Stimulated activated naive B cell treated with anti-CD40 and anti-IgM and Interleukin-4, amounts not matched to agents 10 μg/mL and 1 μg/mL and 100 μg/mL, for 72 hours (primary cell): ENCODE measurements around the gene VIT.
A peak's percentile ranks its signal among the peaks of the same experiment; 100 is the strongest.

Experiments
- ATAC-seq, 2 donors: fragments of 150-1000 bp; cut with Tn5 transposase; replicated peaks; 2 replicates each; pipeline ENCODE4 v1.10.0; 2021; ENCODE audit warnings: moderate library complexity in 1 of 2
- DNase-seq: peaks from one replicate; pipeline ENCODE4 v3.0.0; 2021
- H3K27ac Mint-ChIP-seq: one replicate; pipeline ENCODE4 v1.8.0; 2022; ENCODE audit warnings: mild to moderate bottlenecking, mixed read lengths
- H3K27me3 Mint-ChIP-seq, 2 donors: one replicate each; pipeline ENCODE4 v1.8.0; 2022; ENCODE audit warnings: mixed read lengths in 2 of 2
- H3K36me3 Mint-ChIP-seq, 2 donors: one replicate each; pipeline ENCODE4 v1.8.0; 2022; ENCODE audit warnings: mixed read lengths in 2 of 2, mild to moderate bottlenecking in 1 of 2
- H3K4me1 Mint-ChIP-seq, 2 donors: one replicate each; pipeline ENCODE4 v1.8.0; 2022; ENCODE audit warnings: mixed read lengths in 2 of 2, mild to moderate bottlenecking in 1 of 2
- H3K4me3 Mint-ChIP-seq, 2 donors: one replicate each; pipeline ENCODE4 v1.8.0; 2022; ENCODE audit warnings: mild to moderate bottlenecking in 2 of 2, mixed read lengths in 2 of 2, moderate library complexity in 1 of 2
- H3K9me3 Mint-ChIP-seq, 2 donors: one replicate each; pipeline ENCODE4 v1.8.0; 2022; ENCODE audit warnings: mixed read lengths in 2 of 2, mild to moderate bottlenecking in 1 of 2

The VIT gene

GRCh38 chr2:36839976-36840617 is 143.6 kb downstream of the VIT start:
- Mint-ChIP-seq H3K4me3 (no peak overlapping the region), H3K27ac (no peak overlapping the region), H3K36me3 (peaks cover 0 to 12% of the 10 kb centered on the region in 2 donors), H3K9me3 (no peaks in the 10 kb centered on the region), H3K4me1 (no peaks in the 10 kb centered on the region), H3K27me3 (no peaks in the 10 kb centered on the region)
- ATAC-seq (no peak), DNase-seq (no peak)

GRCh38 chr2:36843838-36844237 is 147.3 kb downstream of the VIT start:
- no peaks in the 10 kb centered on the region for H3K27me3 Mint-ChIP-seq
- no peak overlapping the region for H3K27ac Mint-ChIP-seq
- no peak overlapping the region for H3K4me3 Mint-ChIP-seq
- ATAC-seq (no peak), DNase-seq (no peak)
- peaks cover 5 to 15% of the 10 kb centered on the region in 2 donors for H3K36me3 Mint-ChIP-seq
- no peaks in the 10 kb centered on the region for H3K4me1 Mint-ChIP-seq
- H3K9me3 Mint-ChIP-seq = no peaks in the 10 kb centered on the region

DNA sequence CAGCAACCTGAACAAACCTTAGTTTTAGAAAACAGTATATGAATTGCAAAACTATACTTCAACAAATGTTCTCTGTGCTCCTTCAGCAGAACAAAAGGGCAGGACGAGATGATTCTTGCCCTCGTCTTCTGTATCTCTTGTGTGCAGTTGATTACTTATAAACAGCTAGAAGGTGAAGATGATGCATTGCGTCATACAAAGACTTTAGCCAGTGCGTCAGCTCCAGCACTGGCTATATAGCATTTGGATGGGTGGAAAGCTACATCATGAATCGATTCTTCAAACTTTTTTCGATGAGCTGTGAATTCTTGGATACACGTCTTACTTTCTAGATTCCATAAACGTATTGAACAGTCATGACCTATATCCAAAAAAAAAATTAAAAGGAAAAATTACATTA is 152.8 kb downstream of the VIT start:
- Mint-ChIP-seq H3K27ac (no peak overlapping the region), H3K27me3 (no peaks in the 10 kb centered on the region), H3K9me3 (no peaks in the 10 kb centered on the region), H3K36me3 (peaks cover 17 to 28% of the 10 kb centered on the region in 2 donors), H3K4me3 (no peak overlapping the region), H3K4me1 (no peaks in the 10 kb centered on the region)
- DNase-seq (no peak), ATAC-seq (no peak)

DNA sequence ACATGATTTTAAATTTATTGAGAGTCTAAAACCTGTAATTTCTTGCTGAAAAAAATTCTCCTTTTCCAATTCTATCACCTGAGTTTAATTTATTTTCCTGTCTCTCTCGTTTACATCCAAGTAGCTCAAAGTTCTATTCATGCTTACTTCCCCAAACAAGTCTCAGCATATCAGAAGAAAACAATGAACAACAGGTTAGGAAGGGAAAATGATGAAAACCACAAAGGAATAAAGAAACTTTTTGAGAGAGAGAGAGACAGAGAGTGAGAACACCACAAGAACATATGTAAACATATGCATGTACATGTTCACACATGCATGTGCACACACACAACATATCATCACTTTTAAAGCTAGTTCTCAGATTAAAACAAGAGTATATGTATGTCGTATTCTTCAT is 157.7 kb downstream of the VIT start:
- H3K9me3 Mint-ChIP-seq = no peaks in the 10 kb centered on the region
- H3K27ac Mint-ChIP-seq = no peak overlapping the region
- DNase-seq (no peak), ATAC-seq (no peak)
- H3K36me3 Mint-ChIP-seq = peaks cover 30 to 52% of the 10 kb centered on the region in 2 donors
- H3K4me1 Mint-ChIP-seq = peaks cover 11 to 14% of the 10 kb centered on the region in 2 donors
- no peaks in the 10 kb centered on the region for H3K27me3 Mint-ChIP-seq
- H3K4me3 Mint-ChIP-seq = no peak overlapping the region

- H3K4me1 Mint-ChIP-seq = peaks cover 11 to 15% of the 10 kb centered on the region in 2 donors
- no peak overlapping the region for H3K27ac Mint-ChIP-seq
- peaks cover 31 to 51% of the 10 kb centered on the region in 2 donors for H3K36me3 Mint-ChIP-seq
- H3K9me3 Mint-ChIP-seq = no peaks in the 10 kb centered on the region
- H3K27me3 Mint-ChIP-seq = no peaks in the 10 kb centered on the region
- DNase-seq (no peak), ATAC-seq (no peak)
- no peak overlapping the region for H3K4me3 Mint-ChIP-seq
These were observed 158.9 kb downstream of the VIT start for GRCh38 chr2:36855429-36855828.

DNA sequence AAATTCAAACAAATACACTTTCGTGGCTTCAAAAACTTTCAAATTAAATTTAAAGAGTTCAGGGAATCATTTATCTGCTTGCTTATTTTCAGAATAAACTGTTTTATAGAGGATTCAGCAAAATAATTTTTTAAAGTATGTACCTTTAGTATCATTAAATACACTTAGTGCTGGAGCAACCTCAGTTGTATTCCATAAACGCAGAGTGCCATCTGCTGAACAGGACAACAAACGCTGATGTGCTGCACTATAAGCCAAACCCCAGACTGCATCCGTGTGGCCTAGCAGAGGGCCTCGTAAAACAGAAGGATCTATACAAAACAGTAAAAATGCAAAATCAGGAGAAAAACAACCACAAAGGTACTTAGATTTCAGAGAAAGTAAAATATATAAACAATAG is 161.2 kb downstream of the VIT start:
- DNase-seq (no peak), ATAC-seq (no peak)
- H3K4me3 Mint-ChIP-seq = no peak overlapping the region
- peaks cover 31 to 51% of the 10 kb centered on the region in 2 donors for H3K36me3 Mint-ChIP-seq
- H3K4me1 Mint-ChIP-seq = peaks cover 11 to 15% of the 10 kb centered on the region in 2 donors
- H3K27me3 Mint-ChIP-seq = no peaks in the 10 kb centered on the region
- H3K9me3 Mint-ChIP-seq = no peaks in the 10 kb centered on the region
- no peak overlapping the region for H3K27ac Mint-ChIP-seq

DNA sequence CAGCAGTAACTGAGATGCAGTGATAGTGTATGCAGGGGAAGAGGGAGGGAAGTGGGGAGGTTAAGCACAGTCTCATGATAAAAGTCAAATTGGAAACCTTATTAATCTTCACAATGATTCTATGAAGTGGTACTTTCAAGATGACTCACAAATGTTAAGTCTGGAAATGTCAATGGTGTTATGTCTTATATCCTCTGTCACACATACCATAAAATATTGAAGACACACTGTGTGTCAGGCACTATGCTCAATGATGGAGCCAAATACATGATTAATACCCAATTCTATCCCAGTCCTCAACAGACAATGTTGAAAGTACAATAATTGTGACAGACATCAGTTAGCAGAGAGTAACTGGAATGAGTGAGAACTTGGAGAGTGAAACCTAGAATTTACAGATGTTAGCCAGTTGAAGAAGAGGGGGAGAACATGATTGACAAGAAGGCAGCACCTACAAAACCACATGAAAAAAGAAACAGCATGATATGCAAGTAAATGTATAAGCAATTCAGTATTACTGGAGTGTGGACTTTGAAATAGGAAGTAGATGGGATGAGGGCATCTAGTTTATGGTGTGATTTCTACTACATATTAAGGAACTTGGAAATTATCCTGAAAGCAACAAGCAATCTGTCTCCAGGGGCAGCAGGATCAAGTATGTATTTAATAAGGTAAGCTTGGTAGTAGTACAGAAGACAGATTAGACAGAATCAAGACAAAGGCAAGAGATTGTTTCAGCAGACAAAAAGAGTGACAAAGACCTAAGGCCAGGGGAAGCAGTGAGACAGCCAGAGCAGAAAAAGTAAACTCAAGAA is 162.3 kb downstream of the VIT start:
- H3K27ac Mint-ChIP-seq = peak overlapping the region; percentile 65
- H3K4me1 Mint-ChIP-seq = peaks cover 11 to 15% of the 10 kb centered on the region in 2 donors
- H3K36me3 Mint-ChIP-seq = peaks cover 42 to 62% of the 10 kb centered on the region in 2 donors

GRCh38 chr2:36859366-36859792 is 162.9 kb downstream of the VIT start:
- H3K27ac Mint-ChIP-seq = no peak overlapping the region
- DNase-seq (no peak), ATAC-seq (no peak)
- H3K27me3 Mint-ChIP-seq = no peaks in the 10 kb centered on the region
- peaks cover 11 to 15% of the 10 kb centered on the region in 2 donors for H3K4me1 Mint-ChIP-seq
- H3K36me3 Mint-ChIP-seq = peaks cover 43 to 62% of the 10 kb centered on the region in 2 donors
- H3K9me3 Mint-ChIP-seq = peaks cover 0 to 2% of the 10 kb centered on the region in 2 donors
- no peak overlapping the region for H3K4me3 Mint-ChIP-seq

More for the DNA sequence above, 162.3 kb downstream of the VIT start:
- ATAC-seq (peak; percentile 87 to 93), DNase-seq (no peak)
- no peak overlapping the region for H3K4me3 Mint-ChIP-seq
- no peaks in the 10 kb centered on the region for H3K27me3 Mint-ChIP-seq
- H3K9me3 Mint-ChIP-seq = peaks cover 0 to 2% of the 10 kb centered on the region in 2 donors

GRCh38 chr2:36861896-36862295 is 165.4 kb downstream of the VIT start:
- Mint-ChIP-seq H3K27ac (no peak overlapping the region), H3K27me3 (no peaks in the 10 kb centered on the region), H3K36me3 (peaks cover 57 to 77% of the 10 kb centered on the region in 2 donors), H3K4me1 (peaks cover 11 to 15% of the 10 kb centered on the region in 2 donors), H3K4me3 (no peak overlapping the region), H3K9me3 (peaks cover 0 to 2% of the 10 kb centered on the region in 2 donors)
- ATAC-seq (no peak), DNase-seq (no peak)
